K562 (cell line): ENCODE data around the gene IQGAP3. TPM values are rescaled to one million over a fixed set of nuclear protein-coding genes. Genes with fewer than 3 reads are reported as not detected.

Source experiments
- ARID1B ChIP-seq: fragments of 450-650 bp; IDR thresholded peaks from 2 replicates; pipeline ENCODE4 v1.6.1; 2016; ENCODE audit warnings: antibody characterized with exemption, mild to moderate bottlenecking, inconsistent platforms
- FOXP4 ChIP-seq: sonication (generic); formaldehyde crosslinking; IDR thresholded peaks from 2 replicates; pipeline ENCODE4 v1.8.0; 2022; ENCODE audit warnings: mild to moderate bottlenecking, missing genetic modification reagents, borderline replicate concordance
- REST ChIP-seq, 2 experiments: fragments of 450-650 bp; formaldehyde crosslinking in 1 of 2; IDR thresholded peaks; 2 replicates each; pipeline versions ENCODE4 v1.4.0 to v1.6.1; 2014 to 2020; ENCODE audit warnings: mild to moderate bottlenecking in 2 of 2, borderline replicate concordance in 1 of 2, low read depth in 1 of 2
- ZNF318 ChIP-seq, 2 experiments: fragments of 450-650 bp; IDR thresholded peaks; 2 replicates each; pipeline ENCODE4 v1.6.1; 2016; ENCODE audit warnings: mild to moderate bottlenecking in 2 of 2, borderline replicate concordance in 1 of 2, low read depth in 1 of 2, moderate library complexity in 1 of 2
- ZNF384 ChIP-seq: IDR thresholded peaks from 2 replicates; pipeline ENCODE4 v1.6.1; 2012; ENCODE audit warnings: low read depth, low read length, improper control_type of control experiment
- ZNF699 ChIP-seq: fragments of 250-450 bp; sonication (Bioruptor Pico); IDR thresholded peaks from 2 replicates; pipeline ENCODE4 v1.8.0; 2021; ENCODE audit warnings: mild to moderate bottlenecking, moderate library complexity; ENCODE audit not compliant: insufficient replicate concordance
- polyA plus RNA-seq, 8 experiments: library from polyadenylated mRNA; depleted of rRNA in 4 of 8; stranded (reverse) in 5 of 8; unstranded in 3 of 8; fragments of >200 nt; fragmentation: Nextera tagmentation in 2 of 8; fragmentation: Illumina TruSeq in 1 of 8; extraction: Ambion mirVana in 2 of 8; extraction: Trizol in 1 of 8; gene quantifications; 2 replicates each; pipeline versions ENCODE4 v1.2.1 to v1.2.3, GENCODE V29; 2011 to 2014; ENCODE audit warnings: inconsistent platforms in 1 of 8, missing spikeins in 1 of 8
- total RNA-seq, 7 experiments: library from RNA; depleted of rRNA in 6 of 7; stranded (reverse); fragments of >200 nt in 6 of 7; fragmentation: Illumina TruSeq in 2 of 7; extraction: Trizol in 2 of 7; gene quantifications; 2 replicates each; pipeline versions ENCODE4 v1.2.1 to v1.2.3, GENCODE V29; 2011 to 2021; ENCODE audit warnings: low replicate concordance in 1 of 7

The IQGAP3 gene
- total and polyA plus RNA-seq, 9 of the 15 experiments (the other 6 are each of a cell fraction or from before 2014, with no cell fraction given), result 1.4 to 16.6 (median 11.9) TPM

GRCh38 chr1:156504821-156505678 lies 67.3 kb downstream of the IQGAP3 start (continued):
- TF ChIP-seq ZNF318 (IDR thresholded peaks at IDR 0.05; ENCODE audit: borderline replicate concordance in 1 of 2, low read depth in 1 of 2), result peak in 1 of 2 experiments; percentile 90; a peak in 2 of 4 replicates
- TF ChIP-seq FOXP4 (CRISPR knock-in tag), result 0 out of 2 replicates have a peak, but pooled peaks have one; percentile 69
- TF ChIP-seq REST (IDR thresholded peaks at IDR 0.05; ENCODE audit: borderline replicate concordance), result peak; percentile 53; the same call in 1 of the 2 replicates
- TF ChIP-seq REST (CRISPR knock-in tag; IDR thresholded peaks at IDR 0.05; ENCODE audit: low read depth), result peak; percentile 76
- no peak for TF ChIP-seq ZNF699
- no peak for TF ChIP-seq ZNF384
- peak; percentile 33 for TF ChIP-seq ARID1B
